Chondrocyte (in vitro differentiated cells): Measurements from ENCODE around the gene TXN2. TPM values are rescaled to one million over a fixed set of nuclear protein-coding genes. Genes with fewer than 3 reads are reported as not detected.
A peak's percentile ranks its signal among the peaks of the same experiment; 100 is the strongest.
"Not testable (repeated sequence)": the region's sequence is repeated elsewhere in the genome, so short reads cannot be mapped to it uniquely, and the experiment has no call there.

ENCODE experiments used
- DNase-seq: peaks from one replicate; pipeline ENCODE4 v3.0.0; 2021; ENCODE audit warnings: mixed read lengths, low spot score
- H3K27ac Mint-ChIP-seq: one replicate; pipeline ENCODE4 v1.8.0; 2021; ENCODE audit warnings: mild to moderate bottlenecking, moderate library complexity, mixed read lengths; ENCODE audit not compliant: unreplicated experiment
- H3K27me3 Mint-ChIP-seq: 2 replicates; pipeline ENCODE4 v1.8.0; 2021; ENCODE audit warnings: low read depth, mixed read lengths
- H3K36me3 Mint-ChIP-seq: 2 replicates; pipeline ENCODE4 v1.8.0; 2021; ENCODE audit warnings: low read depth, mixed read lengths
- H3K4me1 Mint-ChIP-seq: 2 replicates; pipeline ENCODE4 v1.8.0; 2021; ENCODE audit warnings: low read depth, mild to moderate bottlenecking, mixed read lengths
- H3K4me3 Mint-ChIP-seq: one replicate; pipeline ENCODE4 v1.8.0; 2021; ENCODE audit warnings: mild to moderate bottlenecking, moderate library complexity, mixed read lengths; ENCODE audit not compliant: unreplicated experiment
- H3K9me3 Mint-ChIP-seq: 2 replicates; pipeline ENCODE4 v1.8.0; 2021; ENCODE audit warnings: low read depth, mixed read lengths
- CTCF ChIP-seq: fragments of 200-600 bp; sonication (generic); IDR thresholded peaks from 2 replicates; pipeline ENCODE4 v1.5.0; 2021; ENCODE audit warnings: antibody characterized with exemption, mild to moderate bottlenecking, moderate library complexity
- total RNA-seq: library from RNA; stranded (reverse); gene quantifications from 3 replicates; pipeline ENCODE4 v1.2.1, GENCODE V29; 2021

Gene TXN2
- total RNA-seq, 1 donor from 2014 or later: 48.5 TPM

DNA sequence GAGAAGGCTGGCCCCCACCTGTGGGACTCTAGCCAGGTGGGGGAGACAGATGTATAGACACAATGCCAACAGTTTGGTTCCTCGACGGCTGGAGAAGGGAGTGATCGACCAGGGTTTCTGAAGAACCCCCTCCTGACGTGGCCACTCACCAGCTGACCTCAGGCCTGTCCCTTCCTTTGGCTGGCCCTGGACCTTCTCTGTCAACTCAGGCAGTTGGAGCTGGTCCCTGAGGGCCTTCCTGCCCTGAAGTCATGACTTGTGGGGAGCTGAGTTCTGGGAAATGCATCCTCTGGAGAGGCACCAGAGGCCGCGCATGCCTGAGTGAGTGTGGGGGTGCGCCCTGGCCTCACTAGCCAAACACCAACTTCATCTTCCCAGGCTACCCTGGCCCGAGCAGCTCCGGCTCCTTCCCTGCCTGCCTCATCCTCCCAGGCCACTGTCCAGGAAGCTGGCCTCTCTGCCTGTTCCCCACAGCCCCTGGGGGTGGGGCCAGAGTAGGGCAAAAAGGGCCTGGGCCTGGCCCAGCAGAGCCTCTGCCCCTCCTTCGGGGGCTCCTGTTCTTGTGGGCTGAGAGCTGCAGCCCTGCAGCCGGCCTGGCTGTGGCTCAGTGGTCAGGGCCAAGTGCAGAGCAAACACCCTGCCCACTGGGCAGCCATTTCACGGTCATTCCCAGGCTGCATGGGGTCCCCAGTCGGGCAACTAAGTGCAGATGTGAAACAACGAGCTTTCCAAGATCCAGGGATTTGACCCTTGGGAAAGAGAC, 23.6 kb downstream of the TXN2 start:
- Mint-ChIP-seq H3K27me3 (no peaks in the 10 kb centered on the region), H3K27ac (peak overlapping the region; percentile 88), H3K4me1 (peaks cover 52% of the 10 kb centered on the region), H3K9me3 (no peaks in the 10 kb centered on the region), H3K4me3 (no peak overlapping the region), H3K36me3 (no peaks in the 10 kb centered on the region)
- no peak for TF ChIP-seq CTCF
- no peak for DNase-seq

DNA sequence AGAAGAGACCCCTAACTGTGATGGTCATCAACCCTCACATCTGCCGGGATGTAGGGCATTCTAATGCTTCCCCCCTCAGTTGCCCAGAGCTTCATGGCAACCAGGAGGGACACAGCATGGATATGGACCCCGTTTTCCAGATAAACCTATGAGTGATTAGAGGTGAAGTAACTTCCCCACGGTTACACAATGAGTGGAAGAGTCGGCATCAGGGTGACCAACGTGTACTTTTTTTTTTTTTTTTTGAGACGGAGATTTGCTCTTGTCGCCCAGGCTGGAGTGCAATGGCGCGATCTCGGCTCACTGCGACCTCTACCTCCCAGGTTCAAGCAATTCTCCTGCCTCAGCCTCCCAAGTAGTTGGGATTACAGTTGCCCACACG, 25.0 kb downstream of the TXN2 start:
- Mint-ChIP-seq H3K27me3 (no peaks in the 10 kb centered on the region), H3K4me1 (peaks cover 50% of the 10 kb centered on the region), H3K27ac (no peak overlapping the region), H3K36me3 (no peaks in the 10 kb centered on the region), H3K4me3 (no peak overlapping the region), H3K9me3 (no peaks in the 10 kb centered on the region)
- TF ChIP-seq CTCF: no peak
- no peak for DNase-seq

- H3K27ac Mint-ChIP-seq: peak overlapping the region; percentile 37
- DNase-seq: no peak
These were observed 25.6 kb downstream of the TXN2 start for GRCh38 chr22:36455571-36456463.

GRCh38 chr22:36454916-36455570, 26.4 kb downstream of the TXN2 start:
- Mint-ChIP-seq H3K9me3 (no peaks in the 10 kb centered on the region), H3K27ac (peak overlapping the region; percentile 37), H3K27me3 (no peaks in the 10 kb centered on the region), H3K36me3 (no peaks in the 10 kb centered on the region), H3K4me1 (peaks cover 48% of the 10 kb centered on the region), H3K4me3 (peak overlapping the region; percentile 52)
- DNase-seq: no peak
- peak; percentile 29 for TF ChIP-seq CTCF

More at GRCh38 chr22:36455571-36456463, 25.6 kb downstream of the TXN2 start:
- no peak for TF ChIP-seq CTCF
- Mint-ChIP-seq H3K27me3 (no peaks in the 10 kb centered on the region), H3K9me3 (no peaks in the 10 kb centered on the region), H3K4me1 (peaks cover 48% of the 10 kb centered on the region), H3K4me3 (no peak overlapping the region), H3K36me3 (no peaks in the 10 kb centered on the region)

DNA sequence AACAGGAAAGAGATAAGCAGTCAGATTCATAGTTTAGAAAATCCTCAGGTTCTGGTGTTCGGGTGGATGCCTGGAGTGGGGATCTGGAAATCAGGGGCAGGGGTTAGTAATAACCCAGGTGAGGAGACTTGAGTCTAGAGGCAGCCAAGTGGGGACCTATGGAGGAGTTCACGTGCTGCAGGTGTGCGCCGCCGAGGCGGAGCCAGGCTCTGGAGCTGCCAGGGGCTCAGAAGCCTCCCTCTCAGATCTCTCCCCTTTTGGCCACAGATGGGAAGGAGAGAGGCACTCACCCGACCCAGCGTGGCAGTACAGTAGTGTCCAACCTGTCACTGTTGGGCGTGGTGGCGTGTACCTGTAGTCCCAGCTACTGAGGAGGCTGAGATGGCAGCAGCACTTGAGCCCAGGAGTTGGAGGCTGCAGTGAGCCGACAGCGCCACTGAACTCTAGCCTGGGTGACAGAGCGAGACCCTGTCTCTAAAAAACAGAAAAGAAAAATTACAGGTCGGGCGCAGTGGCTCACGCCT, 27.5 kb downstream of the TXN2 start:
- DNase-seq: no peak
- TF ChIP-seq CTCF: no peak
- Mint-ChIP-seq H3K4me1 (peaks cover 42% of the 10 kb centered on the region), H3K9me3 (no peaks in the 10 kb centered on the region), H3K27ac (peak overlapping the region; percentile 32), H3K36me3 (no peaks in the 10 kb centered on the region), H3K27me3 (no peaks in the 10 kb centered on the region), H3K4me3 (peak overlapping the region; percentile 38)

GRCh38 chr22:36452978-36453607, 28.3 kb downstream of the TXN2 start:
- H3K27me3 Mint-ChIP-seq, H3K9me3 Mint-ChIP-seq, H3K36me3 Mint-ChIP-seq, H3K4me3 Mint-ChIP-seq, DNase-seq: not testable (repeated sequence)
- Mint-ChIP-seq H3K4me1 (peaks cover 40% of the 10 kb centered on the region), H3K27ac (peak overlapping the region; percentile 70)
